ENCODE measurements around the gene RNF130.

GRCh38 chr5:180113660-180114303 is 42.2 kb upstream of the RNF130 start:
- TF ChIP-seq POU6F1 (CRISPR knock-in tag; IDR thresholded peaks at IDR 0.05; ENCODE audit: borderline replicate concordance, low read depth) (no peak), ESRRG (CRISPR knock-in tag; IDR thresholded peaks at IDR 0.05) (no peak), PATZ1 (CRISPR knock-in tag; IDR thresholded peaks at IDR 0.05; ENCODE audit: borderline replicate concordance) (no peak)

Data from SK-N-SH treated with all-trans-retinoic acid at 6 μM for 48 hours (cell line).